GM19328 (cell line): ENCODE data around the gene CLNK.
"Not testable (repeated sequence)": the region's sequence is repeated elsewhere in the genome, so short reads cannot be mapped to it uniquely, and the experiment has no call there.

Experiments
- ATAC-seq: cut with Tn5 transposase; IDR thresholded peaks from one replicate; pipeline ENCODE4 v1.9.1; 2021; ENCODE audit warnings: mild to moderate bottlenecking, moderate library complexity; ENCODE audit not compliant: unreplicated experiment

CLNK gene

GRCh38 chr4:10579648-10580047 is 104.9 kb downstream of the CLNK start:
- ATAC-seq, result no peak

DNA sequence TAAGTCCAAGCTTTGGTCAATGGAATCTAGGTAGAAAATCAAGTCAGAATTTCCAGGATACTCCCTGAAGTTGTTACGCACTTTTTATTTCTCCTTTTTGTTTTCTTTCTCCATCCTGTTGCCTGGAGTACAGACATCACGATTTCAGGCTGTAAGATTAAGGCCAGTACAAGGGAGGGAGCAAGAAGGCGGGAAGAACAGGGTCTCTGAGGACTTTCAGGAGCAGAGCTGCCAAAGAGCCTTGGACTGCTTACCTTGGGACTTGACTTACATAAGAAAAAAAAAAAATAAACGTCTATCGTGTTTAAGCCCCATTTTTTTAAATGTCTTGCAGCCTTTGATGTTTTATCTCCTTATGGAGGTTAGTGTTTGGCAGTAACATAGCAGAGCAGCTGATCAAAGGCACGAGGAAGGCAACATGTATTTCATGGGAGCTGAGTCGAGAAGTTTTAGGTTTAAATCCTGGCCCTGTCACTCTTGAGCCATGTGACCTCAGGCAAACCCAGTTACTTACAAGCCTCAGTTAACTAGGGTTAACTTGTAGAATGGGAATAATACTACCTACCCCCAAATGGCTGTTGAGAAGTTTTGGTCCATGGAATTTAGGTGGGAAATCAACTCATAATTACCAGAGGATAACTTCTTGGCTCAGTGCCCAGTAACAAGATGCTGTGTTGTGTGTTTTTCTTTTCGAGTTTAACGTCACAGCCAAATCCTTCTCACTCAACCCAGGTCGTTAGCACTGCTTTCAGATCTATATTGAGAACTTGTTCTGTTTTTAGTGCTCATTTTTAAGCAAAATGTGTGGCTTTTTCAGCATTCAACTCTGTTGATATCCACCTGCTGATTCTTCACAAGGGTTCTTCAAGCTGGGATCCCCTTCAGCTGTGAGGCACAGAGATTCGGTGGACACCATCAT is 106.8 kb downstream of the CLNK start:
- peak; percentile 54 for ATAC-seq

GRCh38 chr4:10577018-10577417 is 107.5 kb downstream of the CLNK start:
- peak; percentile 71 for ATAC-seq

DNA sequence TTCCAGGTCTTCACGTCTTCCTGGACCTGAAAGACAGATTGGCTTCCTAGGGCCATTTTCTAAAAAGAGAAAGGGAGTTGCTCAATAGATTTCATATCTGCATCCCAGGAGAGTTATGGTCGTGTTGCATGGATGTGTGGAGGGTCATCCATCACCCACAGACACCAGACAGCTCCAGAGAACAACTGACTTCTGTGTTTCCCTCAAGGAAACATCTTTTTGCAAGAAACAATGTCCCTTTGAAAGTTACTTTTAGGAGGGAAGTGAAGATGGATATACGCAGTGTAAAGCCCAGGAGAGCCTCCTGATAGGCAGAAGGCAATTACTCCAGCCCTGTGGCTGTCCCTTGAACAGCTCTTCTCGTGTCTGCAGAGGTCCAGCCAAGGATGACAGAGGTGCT is 108.3 kb downstream of the CLNK start:
- no peak for ATAC-seq

DNA sequence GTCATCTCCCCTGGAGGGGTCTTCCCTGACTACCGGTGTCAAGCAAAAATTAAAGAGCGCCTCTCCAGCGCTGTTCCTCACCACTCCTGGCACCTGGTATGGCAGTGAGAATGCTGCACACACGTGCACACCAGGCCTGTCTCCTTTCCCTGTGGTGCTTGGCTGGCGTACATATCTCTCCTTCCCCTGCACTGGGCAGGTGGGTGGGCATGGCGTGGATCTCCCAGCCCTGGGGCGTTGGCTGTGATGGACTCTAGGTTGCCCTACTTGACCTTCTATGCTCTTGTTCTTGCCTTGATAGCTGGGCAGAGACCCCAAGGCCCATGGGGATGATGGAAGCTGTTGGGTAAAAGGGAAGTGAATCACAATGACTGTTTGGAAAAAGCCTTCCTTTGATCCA is 109.2 kb downstream of the CLNK start:
- no peak for ATAC-seq

DNA sequence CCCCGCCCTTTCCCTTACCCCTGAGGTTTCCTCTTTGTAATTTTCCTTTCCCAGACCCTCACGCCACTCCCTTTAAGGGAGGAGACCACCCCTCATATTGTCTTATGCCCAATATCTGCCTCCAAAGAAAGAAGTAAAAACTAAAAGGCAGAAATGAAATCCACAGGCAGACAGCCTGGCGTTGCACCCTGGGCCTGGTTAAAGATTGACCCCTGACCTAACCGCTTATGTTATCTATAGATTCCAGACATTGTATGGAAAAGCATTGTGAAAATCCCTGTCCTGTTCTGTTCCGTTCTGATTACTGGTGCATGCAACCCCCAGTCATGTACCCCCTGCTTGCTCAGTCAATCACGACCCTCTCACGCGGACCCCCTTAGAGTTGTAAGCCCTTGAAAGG is 110.0 kb downstream of the CLNK start:
- ATAC-seq, result not testable (repeated sequence)

DNA sequence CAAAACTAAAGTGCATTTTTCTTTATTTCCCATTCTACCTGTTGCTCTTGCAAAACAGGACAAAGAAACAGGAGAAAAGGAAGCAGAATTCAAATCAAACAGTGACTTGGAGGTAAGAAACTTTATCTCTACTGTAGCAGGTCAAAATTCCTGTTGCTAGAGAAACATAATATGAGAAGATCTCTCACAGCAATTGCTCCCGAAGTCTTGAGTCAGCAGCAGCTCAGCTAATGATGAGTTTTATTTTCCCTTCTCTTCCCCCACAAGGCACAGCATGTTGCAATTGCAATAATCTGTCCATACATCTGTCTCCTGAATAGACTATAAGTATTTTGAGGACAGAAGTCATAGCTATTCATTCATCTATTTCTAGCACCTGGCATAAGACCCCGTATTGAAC is 112.7 kb downstream of the CLNK start:
- ATAC-seq, result no peak

DNA sequence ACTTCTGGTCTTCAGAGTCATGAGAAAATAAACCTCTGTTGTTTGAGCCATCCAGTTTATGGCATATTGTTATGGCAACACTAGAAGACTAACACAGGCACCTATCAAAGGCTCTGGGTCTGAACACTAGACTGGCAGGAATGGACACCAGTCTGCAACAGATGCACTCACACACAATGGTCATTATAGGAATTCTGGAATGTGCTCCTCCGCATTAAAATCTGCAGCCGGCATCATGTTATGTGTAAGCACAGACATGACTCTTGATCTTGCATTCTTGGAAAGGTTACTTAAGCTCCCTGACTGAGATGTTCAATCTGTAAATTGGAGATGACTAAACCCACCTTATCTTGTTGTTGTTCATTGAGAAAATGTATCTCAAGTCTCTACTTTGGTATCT is 115.1 kb downstream of the CLNK start:
- ATAC-seq, result no peak

DNA sequence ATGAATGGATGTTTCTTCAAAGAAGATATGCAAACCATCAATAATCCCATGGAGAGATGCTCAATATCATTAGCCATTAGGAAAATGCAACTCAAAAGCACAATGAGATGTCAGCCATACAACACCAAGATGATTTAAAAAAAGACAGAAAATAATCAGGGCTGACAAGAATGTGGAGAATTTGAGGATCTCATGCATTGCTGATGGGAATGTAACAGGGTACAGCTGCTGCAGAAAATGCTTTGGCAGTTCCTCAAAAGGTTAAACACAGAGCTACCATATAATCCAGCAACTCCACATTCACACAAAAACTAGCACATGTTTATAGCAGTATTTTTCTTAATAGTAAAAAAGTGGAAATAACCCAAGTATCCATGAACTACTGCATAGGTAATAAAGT is 116.8 kb downstream of the CLNK start:
- ATAC-seq, result no peak

DNA sequence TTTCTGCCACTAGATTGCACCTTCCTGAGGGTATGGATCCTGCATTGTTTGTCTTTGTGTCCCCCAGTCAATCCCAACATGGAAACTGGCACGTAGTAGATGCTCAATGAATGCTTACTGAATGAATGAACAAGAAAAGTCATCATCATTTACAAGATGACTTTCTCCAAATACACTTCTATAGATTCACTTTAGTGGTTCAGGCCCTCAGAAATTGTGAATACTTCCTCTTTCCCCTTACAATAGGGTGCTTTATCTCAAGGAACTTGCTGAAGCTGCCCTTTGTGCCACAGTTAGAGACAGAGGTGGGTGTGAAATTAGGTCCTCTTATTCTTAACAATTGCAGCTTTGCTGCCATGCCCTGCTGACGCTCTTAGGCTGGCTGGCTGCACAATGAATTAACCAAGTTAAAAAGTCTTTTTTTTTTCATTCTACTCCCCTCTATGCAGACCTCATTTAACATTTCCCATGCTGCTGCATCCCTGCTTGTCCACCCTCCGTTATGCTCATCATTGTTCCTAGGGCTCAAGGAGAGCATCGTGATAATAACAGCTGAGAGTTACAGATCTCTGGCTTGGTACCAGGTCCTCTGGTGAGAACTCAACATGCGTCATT is 119.3 kb downstream of the CLNK start:
- no peak for ATAC-seq

DNA sequence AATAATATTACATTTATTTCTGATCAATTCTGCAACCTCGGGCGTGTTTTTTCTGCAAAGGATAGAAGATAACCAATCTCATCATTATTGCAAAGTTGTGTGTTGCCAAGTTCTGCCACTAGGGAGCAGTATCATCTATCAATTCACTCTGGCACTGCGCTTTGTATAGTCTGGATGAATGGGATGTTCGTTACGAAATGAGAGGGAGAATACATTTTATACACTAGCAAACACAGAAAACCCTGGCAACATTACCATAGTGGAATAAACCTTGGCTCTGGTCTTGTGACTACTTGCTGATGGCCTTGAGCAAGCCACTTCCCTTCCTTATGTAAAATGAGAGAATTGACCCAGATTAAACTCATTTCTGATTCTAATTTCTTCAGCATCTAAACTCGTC is 129.9 kb downstream of the CLNK start:
- peak; percentile 59 for ATAC-seq

GRCh38 chr4:10554121-10554520 is 130.4 kb downstream of the CLNK start:
- ATAC-seq, result no peak

GRCh38 chr4:10552591-10553280 is 131.8 kb downstream of the CLNK start:
- no peak for ATAC-seq

- no peak for ATAC-seq
Measured at GRCh38 chr4:10535912-10536311, 148.7 kb downstream of the CLNK start.

DNA sequence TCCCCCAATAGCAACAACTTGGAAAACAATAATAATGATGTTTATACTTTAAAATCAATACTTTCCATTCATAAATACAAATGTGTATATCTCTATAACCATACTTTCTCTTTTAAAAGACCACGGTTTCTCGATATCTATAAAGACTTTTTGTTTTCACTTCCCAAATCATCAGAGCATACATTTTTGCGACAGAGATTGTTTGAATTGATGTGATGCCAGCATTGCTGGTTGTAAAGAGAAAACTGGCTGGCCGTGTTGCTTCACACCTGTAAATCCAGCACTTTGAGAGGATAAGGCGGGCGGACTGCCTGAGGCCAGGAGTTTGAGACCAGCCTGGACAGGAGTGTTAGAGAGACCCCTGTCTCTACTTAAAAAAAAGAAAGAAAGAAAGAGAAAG is 149.7 kb downstream of the CLNK start:
- ATAC-seq, result no peak

DNA sequence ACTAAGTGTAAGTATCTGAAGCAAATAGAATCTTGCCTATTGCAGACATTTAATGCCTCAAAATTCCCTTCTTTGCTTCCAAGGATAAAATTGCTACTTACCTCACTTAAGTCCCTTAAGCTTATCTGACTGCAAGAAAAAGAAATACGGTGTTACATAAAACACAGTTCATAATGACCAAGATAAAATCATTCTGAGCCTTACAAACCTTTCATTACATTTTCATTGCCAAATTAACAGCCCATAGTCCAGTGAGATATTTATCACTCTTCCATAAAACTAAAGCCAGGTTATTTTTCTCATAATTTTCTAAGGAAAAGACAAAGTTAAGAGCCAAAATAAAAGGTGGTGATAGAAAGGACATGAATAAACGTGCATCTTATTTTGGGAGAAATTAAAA is 152.4 kb downstream of the CLNK start:
- no peak for ATAC-seq

GRCh38 chr4:10530137-10530786 is 154.3 kb downstream of the CLNK start:
- no peak for ATAC-seq

DNA sequence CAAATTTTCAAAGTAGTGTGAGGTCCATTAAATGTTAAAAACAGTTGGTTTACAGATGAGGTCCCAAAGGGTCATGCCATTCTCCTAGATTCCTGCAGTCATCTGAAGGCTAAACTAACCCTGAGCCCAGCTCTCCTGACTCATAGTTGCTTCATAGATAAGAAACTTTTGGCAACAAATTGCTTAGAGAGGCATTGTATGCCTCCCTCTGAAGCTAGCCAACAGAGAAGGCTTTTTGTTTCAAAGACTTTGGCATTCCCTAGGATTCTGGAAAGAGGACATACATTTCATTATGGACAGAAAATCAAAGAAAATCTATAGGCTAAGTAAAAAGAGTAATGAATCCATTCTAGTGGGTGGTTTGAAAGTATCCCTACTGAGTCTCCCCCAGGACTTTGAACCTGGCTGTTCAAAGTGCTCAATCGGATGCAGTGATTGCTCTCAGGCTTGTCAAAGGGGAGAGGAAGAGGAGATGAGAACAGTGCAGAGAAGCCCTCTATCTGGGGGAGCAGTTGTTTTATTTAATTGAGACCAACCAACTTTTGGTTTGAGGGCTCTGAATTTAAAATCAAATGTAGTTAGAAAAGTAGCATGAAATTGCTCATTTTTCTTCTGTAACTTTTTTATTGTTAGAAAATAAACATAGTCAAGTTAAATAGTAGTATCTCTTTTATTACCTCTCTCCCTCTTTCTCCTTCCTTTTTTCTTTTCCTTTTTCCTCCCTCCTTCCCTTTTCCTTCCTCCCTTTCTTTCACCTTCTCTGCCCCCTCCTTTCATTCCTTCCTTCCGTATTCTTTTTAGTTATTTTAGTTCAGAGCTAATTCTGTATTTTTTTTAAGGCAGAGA is 155.1 kb downstream of the CLNK start:
- ATAC-seq, result no peak

DNA sequence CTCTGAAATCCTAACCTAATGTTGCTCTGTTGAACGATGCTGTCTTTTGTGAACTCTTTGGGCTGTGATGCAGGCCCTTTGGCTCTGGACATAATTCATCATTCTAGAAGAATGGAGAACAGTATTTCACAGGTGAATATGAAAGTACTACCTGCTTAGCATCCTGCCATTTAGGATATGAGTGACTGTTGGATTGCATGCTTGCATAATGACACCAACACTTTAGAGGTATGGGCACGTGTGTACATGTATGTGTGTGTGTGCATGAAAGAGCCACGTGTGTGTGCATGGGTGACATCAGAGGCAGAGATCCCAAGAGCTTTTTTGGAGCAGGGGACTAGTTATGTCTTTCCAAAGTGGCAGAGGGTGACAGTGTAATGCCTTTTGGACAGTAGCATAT is 157.1 kb downstream of the CLNK start:
- no peak for ATAC-seq

- ATAC-seq, result no peak
Measured at GRCh38 chr4:10526429-10527222, 157.9 kb downstream of the CLNK start.
